GM12892 (cell line): ENCODE data around the gene DCPS.

Source experiments
- POLR2A ChIP-seq: IDR thresholded peaks from 2 replicates; pipeline ENCODE4 v1.6.1; 2011; ENCODE audit warnings: low read depth, low read length, control low read depth
- POLR2AphosphoS5 ChIP-seq: IDR thresholded peaks from 2 replicates; pipeline ENCODE4 v1.6.1; 2011; ENCODE audit warnings: low read depth, low read length, control low read depth
- TAF1 ChIP-seq: IDR thresholded peaks from 2 replicates; pipeline ENCODE4 v1.6.1; 2011; ENCODE audit warnings: low read depth, mild to moderate bottlenecking, control low read depth, low read length, borderline replicate concordance

DNA sequence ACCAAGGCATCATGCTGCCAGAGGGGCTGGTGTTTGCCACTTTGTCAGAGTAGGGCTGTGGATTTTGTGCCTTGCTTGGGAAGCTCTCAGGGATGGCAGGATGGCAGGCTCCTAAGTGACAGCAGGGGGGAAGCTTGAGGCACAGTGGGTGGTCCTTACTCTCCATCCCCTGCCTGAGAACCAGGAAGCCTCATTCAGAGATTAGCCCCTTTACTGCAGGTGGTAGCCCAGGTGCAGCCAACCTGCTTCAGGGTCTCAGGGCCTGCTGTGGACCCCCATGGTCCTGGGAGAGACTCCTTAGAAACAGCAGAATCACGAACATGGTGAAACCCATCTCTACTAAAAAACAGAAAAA is 42.7 kb downstream of the DCPS start:
- no peak for TF ChIP-seq POLR2AphosphoS5
- TF ChIP-seq POLR2A, result no peak
- TF ChIP-seq TAF1, result no peak
